ENCODE results near the gene ZNF217.
"Not testable (repeated sequence)": the region's sequence is repeated elsewhere in the genome, so short reads cannot be mapped to it uniquely, and the experiment has no call there.

DNA sequence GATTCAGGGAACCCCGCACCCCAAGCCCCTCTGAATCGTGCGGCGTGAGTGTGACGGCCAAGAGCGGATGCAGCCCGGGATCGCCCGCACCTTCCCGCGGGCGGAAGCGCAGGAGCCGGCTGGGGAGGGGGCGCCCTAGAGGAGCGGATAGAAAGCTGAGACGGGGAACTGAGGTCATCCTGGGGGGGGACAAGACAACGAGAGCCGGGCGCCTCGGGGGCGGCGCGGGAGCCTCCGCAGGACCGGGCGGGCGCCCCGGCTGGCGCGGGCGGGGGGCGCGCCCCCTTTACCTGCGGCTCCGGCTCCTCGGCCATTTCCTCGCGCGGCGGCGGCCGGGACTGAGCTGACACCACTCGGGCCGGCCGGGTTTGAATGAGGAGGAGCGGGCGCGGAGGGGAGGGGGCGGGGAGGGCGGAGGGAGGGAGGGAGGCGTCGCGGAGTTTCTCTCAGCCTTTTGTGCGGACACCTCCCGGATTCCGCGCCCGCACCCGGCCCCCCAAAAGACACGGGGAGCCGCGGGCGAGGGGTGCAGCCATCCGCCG is at the start of gene ZNF217:
- TF ChIP-seq, protein P1, sequence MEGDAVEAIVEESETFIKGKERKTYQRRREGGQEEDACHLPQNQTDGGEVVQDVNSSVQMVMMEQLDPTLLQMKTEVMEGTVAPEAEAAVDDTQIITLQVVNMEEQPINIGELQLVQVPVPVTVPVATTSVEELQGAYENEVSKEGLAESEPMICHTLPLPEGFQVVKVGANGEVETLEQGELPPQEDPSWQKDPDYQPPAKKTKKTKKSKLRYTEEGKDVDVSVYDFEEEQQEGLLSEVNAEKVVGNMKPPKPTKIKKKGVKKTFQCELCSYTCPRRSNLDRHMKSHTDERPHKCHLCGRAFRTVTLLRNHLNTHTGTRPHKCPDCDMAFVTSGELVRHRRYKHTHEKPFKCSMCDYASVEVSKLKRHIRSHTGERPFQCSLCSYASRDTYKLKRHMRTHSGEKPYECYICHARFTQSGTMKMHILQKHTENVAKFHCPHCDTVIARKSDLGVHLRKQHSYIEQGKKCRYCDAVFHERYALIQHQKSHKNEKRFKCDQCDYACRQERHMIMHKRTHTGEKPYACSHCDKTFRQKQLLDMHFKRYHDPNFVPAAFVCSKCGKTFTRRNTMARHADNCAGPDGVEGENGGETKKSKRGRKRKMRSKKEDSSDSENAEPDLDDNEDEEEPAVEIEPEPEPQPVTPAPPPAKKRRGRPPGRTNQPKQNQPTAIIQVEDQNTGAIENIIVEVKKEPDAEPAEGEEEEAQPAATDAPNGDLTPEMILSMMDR (IDR thresholded peaks at IDR 0.05; ENCODE audit: insufficient read depth, low read length, poor library complexity, severe bottlenecking) = not testable (repeated sequence)
- not testable (repeated sequence) for TF ChIP-seq EZH2phosphoT487 (conservative IDR thresholded peaks at IDR 0.05; ENCODE audit: low read length)
